BJ (cell line): ENCODE data around the gene HOXD4. TPM values are rescaled to one million over a fixed set of nuclear protein-coding genes. Genes with fewer than 3 reads are reported as not detected.

Experiments
- CTCF ChIA-PET: fragments of 350-600 bp; formaldehyde crosslinking; extraction: SDS; loops from one replicate; lab custom pipeline; 2021; ENCODE audit warnings: antibody characterized with exemption, inconsistent platforms; lab: Yijun Ruan, JAX
- POLR2A ChIA-PET: fragments of 300-600 bp; sonication (Branson Sonifier 250); formaldehyde crosslinking; extraction: SDS; loops from one replicate; lab custom pipeline; 2021; ENCODE audit warnings: antibody characterized with exemption; lab: Charles Lee
- DNase-seq: peaks from one replicate; pipeline ENCODE4 v3.0.0-alpha.2; 2011; ENCODE audit warnings: low read depth
- H3K27me3 ChIP-seq: 2 replicates; pipeline ENCODE4 v1.6.0; 2011; ENCODE audit warnings: low read length; ENCODE audit not compliant: control insufficient read depth, insufficient read depth
- H3K36me3 ChIP-seq: 2 replicates; pipeline ENCODE4 v1.5.1; 2011; ENCODE audit warnings: low read length; ENCODE audit not compliant: control insufficient read depth, insufficient read depth
- H3K4me3 ChIP-seq: 2 replicates; pipeline ENCODE4 v1.5.1; 2011; ENCODE audit warnings: low read depth, mild to moderate bottlenecking, control low read depth, low read length
- polyA plus RNA-seq: library from polyadenylated mRNA; depleted of rRNA; stranded (reverse); fragments of >200 nt; gene quantifications from 2 replicates; pipeline ENCODE4 v1.2.3, GENCODE V29; 2011
- TF ChIP-seq, protein P1 (sequence below): IDR thresholded peaks from 2 replicates; pipeline ENCODE4 v1.5.1; 2011; ENCODE audit warnings: low read depth, mild to moderate bottlenecking, control low read depth, inconsistent platforms, low read length, moderate library complexity; ENCODE audit not compliant: insufficient read depth

HOXD4 gene
- polyA plus RNA-seq, 1 experiment, result 0.28 TPM

DNA sequence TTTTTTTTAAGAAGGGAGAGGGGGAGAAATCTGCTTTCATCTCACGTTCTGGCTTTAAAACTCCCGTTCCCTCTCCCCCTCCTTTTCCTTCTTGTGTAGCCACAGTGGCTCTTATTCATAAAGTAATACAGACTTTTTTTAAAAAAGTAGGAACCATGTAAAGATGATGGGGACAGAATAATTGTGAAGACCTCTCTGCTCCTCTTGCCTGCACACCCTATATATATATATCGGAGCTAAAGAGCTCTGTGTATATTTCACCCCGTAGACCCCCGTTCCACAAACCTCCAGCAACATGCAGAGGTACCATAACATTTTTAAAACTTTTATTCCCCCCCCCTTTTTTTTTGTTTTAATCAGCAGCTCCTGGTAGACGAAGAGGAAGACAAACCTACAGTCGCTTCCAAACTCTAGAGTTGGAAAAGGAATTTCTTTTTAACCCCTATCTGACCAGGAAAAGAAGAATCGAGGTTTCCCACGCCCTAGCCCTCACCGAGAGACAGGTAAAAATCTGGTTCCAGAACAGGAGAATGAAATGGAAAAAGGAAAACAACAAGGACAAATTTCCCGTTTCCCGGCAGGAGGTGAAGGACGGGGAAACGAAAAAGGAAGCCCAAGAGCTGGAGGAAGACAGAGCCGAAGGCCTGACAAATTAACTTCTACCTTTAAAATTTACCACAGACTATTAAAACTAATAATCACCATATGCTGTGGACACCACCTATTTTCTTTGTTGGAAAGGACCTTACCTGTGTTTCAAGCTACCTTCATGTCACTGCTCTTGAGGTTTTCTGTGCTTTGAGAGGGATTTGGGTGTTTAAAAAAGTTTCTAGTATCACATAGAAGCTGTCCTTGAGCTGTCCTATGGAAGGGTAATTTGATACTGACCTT is 20.1 kb upstream of the HOXD4 start:
- TF ChIP-seq, protein P1, sequence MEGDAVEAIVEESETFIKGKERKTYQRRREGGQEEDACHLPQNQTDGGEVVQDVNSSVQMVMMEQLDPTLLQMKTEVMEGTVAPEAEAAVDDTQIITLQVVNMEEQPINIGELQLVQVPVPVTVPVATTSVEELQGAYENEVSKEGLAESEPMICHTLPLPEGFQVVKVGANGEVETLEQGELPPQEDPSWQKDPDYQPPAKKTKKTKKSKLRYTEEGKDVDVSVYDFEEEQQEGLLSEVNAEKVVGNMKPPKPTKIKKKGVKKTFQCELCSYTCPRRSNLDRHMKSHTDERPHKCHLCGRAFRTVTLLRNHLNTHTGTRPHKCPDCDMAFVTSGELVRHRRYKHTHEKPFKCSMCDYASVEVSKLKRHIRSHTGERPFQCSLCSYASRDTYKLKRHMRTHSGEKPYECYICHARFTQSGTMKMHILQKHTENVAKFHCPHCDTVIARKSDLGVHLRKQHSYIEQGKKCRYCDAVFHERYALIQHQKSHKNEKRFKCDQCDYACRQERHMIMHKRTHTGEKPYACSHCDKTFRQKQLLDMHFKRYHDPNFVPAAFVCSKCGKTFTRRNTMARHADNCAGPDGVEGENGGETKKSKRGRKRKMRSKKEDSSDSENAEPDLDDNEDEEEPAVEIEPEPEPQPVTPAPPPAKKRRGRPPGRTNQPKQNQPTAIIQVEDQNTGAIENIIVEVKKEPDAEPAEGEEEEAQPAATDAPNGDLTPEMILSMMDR, result no peak
- Histone ChIP-seq H3K4me3 (peak overlapping the region; percentile 42), H3K36me3 (no peaks in the 10 kb centered on the region), H3K27me3 (peaks cover 41% of the 10 kb centered on the region)
- DNase-seq, result no peak
- POLR2A ChIA-PET, result no interaction called here
- CTCF ChIA-PET, result interaction anchor here (0.9 to 9.3 kb wide), 8 partner anchors 9 to 1017 kb away, joined by 3 to 149 read pairs (median 10); no protein-coding TSS in a partner anchor

DNA sequence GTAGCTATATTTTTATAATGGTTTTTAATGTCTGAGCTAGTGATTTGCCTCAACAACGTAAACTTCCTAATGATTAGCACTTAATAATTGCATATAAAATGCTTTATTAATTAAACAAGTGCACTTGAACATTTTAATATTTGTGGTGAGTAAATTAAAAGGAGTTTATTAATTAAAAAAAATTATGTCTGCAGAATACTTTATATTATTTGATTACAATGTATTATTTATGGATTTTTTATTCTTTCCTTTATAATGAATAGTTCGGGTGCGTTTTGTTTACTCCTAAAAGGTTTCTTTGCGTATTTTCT is 19.5 kb upstream of the HOXD4 start:
- no peaks in the 10 kb centered on the region for H3K36me3 ChIP-seq
- POLR2A ChIA-PET, result no interaction called here
- TF ChIP-seq, protein P1, result no peak
- peaks cover 46% of the 10 kb centered on the region for H3K27me3 ChIP-seq
- DNase-seq, result no peak
- H3K4me3 ChIP-seq, result no peak overlapping the region
- CTCF ChIA-PET, result interaction anchor here (0.7 to 9.3 kb wide), 7 partner anchors 9 to 1016 kb away, joined by 3 to 149 read pairs (median 6); no protein-coding TSS in a partner anchor

DNA sequence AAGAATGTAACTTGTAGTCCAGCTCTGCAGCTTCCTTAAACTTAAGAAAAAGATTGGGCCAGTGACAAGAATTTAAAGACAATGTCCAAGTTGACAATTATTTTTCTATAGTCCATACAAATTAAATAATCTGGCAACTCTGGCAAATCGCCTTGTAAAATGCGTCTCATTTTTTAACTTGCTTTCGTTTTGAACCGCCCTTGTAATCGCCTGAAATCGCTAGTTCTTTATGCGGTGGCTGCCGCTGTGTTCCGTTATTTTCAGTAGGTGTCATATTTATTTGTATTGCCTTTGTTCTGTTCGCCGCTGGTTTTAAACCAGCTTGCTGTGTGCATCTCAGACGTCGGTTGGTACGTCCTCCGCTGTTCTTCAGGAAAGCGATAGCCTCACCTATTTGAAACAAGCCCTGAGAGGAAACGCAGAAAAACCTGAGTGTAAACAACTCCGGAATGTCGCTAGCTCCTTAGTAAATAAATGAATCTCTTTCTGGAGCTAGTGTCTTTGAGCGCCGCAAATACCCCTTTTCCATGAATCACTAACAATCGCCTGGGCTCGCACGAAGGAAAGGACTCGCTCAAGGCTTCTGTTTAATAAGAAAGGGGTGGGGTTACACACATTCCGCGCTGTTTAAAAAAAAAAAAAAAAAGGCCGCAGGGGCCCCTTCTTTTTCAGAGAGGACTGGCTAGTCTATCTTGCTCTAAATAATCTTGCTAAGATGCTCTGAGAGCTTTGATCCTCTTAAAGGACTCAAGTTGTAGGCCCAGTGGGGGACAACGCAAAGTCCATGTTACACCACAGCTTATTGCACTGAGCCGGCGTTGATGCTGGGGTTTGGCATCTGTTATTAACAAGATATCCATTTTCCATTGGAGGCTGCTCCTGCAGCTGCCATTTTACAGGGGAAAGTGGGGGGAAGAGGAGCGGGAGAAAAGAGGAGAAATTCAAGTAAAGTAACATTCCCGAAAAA is 18.9 kb upstream of the HOXD4 start:
- ChIA-PET CTCF (interaction anchor here (0.7 to 9.3 kb wide), 12 partner anchors 8 to 1016 kb away, joined by 3 to 149 read pairs (median 4); no protein-coding TSS in a partner anchor), POLR2A (no interaction called here)
- Histone ChIP-seq H3K36me3 (no peaks in the 10 kb centered on the region), H3K27me3 (peaks cover 50% of the 10 kb centered on the region), H3K4me3 (no peak overlapping the region)
- TF ChIP-seq, protein P1, result no peak
- DNase-seq, result no peak

DNA sequence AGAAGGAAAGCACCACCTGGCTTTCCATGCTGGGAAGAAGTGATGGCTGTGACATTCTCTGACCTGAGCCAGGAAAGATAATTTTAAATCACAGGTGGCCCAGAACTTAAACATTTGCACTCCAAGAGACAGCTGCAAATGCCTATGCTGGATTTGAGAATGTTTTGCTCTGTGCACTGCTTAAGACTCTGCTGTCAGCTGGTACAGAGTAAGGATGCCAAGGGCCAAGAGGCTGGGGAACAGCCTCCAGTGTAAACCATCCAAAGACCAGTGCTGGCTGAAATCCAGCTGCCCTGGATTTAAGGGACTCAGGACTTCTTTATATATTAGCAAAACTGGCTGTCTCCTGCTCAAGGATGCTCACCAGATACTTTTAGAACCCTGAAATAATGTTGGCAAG is 18.0 kb upstream of the HOXD4 start:
- TF ChIP-seq, protein P1, result no peak
- no peak for DNase-seq
- POLR2A ChIA-PET, result no interaction called here
- CTCF ChIA-PET, result interaction anchor here (0.8 to 9.3 kb wide), 8 partner anchors 420 to 681 kb away, joined by 3 to 149 read pairs (median 4); no protein-coding TSS in a partner anchor
- peaks cover 50% of the 10 kb centered on the region for H3K27me3 ChIP-seq
- no peak overlapping the region for H3K4me3 ChIP-seq
- H3K36me3 ChIP-seq, result no peaks in the 10 kb centered on the region
